ENCODE measurements around the gene ARHGAP28.
"Not testable (repeated sequence)": the region's sequence is repeated elsewhere in the genome, so short reads cannot be mapped to it uniquely, and the experiment has no call there.

ARHGAP28 gene

GRCh38 chr18:6938003-6938402 lies 208.5 kb downstream of the ARHGAP28 start:
- no peak for DNase-seq

- DNase-seq, result not testable (repeated sequence)
Measured at GRCh38 chr18:6938403-6938802, 208.9 kb downstream of the ARHGAP28 start.

GRCh38 chr18:6939972-6940371 lies 210.5 kb downstream of the ARHGAP28 start:
- DNase-seq, result no peak

DNA sequence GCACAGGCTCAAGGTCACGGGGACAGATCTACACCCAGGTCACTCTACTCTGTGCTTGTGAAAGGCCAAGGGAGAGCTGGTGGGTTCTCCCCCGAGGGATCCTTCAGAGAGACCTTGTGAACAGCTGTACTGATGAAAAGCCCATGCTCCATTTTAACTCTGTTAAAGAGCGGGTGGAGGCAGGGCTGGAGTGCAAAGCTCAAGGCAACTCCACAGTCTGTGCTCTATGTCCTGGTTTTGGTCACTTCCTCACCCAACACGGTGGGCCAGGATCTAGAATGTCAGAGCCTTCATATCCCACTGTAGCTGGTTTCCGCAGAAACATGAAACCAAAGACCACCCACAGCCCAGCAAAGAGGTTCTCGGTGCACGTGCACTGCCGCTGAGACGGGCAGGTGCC lies 210.9 kb downstream of the ARHGAP28 start:
- no peak for DNase-seq

GRCh38 chr18:6941996-6942395 lies 212.5 kb downstream of the ARHGAP28 start:
- no peak for DNase-seq

DNA sequence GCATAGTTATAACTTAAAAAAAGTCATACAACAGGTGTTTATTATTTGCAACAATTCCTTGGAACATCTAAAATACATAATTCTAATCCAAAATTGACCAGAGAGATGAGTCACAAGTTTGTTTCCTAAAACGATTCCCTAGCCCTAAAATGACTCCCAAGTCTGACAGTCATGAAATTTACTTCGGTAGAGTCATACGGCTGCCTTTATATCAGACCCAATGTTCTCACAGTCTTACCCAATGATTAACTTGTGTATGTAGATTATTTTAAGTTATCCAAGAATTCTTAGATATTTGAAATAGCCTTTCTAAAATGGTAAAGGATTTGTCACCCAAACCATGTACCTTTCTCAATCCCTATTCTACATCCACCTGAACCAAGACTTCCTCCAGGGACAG lies 213.2 kb downstream of the ARHGAP28 start:
- DNase-seq, result no peak

- no peak for DNase-seq
Measured at GRCh38 chr18:6943143-6943542, 213.6 kb downstream of the ARHGAP28 start.

GRCh38 chr18:6947338-6948030 lies 218.0 kb downstream of the ARHGAP28 start:
- no peak for DNase-seq

GRCh38 chr18:6948281-6949055 lies 219.0 kb downstream of the ARHGAP28 start:
- DNase-seq, result no peak

DNA sequence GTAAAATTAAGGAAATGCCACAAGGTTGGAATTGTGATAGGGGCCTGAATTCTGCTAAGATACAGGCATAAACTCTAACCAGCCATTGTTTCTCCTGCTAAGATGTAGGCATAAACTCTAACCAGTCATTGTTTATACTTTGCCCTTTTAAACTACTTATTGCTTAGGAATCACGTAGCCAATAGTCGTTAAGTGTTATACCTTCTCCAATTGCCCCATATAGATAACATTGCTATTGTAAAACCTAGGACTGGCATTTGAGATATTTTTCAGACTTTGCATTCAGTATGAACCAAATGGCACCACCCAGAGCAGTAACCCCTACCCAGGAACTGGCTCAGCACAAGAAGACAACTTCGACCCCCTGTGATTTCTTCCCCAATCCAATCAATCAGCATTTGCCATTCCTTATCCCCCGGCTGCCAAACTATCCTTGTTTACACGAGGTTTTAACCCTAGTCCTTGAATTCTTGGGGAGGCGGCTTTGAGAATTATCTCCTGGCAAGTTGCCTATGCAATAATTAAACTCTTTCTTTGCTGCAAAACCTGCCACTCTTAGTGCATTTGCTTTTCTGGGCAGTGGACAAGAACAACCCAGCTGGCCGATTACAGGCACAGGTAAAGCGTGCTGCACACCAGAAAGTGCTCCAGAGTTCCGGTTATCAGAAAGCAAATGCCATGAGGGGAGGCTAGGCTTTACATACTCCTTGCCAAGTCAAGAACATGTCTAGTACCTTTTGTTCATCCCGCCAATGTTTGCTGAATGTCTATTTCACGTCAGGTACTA lies 220.5 kb downstream of the ARHGAP28 start:
- DNase-seq, result no peak

GRCh38 chr18:6950641-6951040 lies 221.1 kb downstream of the ARHGAP28 start:
- no peak for DNase-seq

GRCh38 chr18:6951336-6952090 lies 222.0 kb downstream of the ARHGAP28 start:
- DNase-seq, result no peak

- no peak for DNase-seq
Measured at GRCh38 chr18:6954501-6954900, 225.0 kb downstream of the ARHGAP28 start.

- no peak for DNase-seq
Measured at GRCh38 chr18:6955304-6955703, 225.8 kb downstream of the ARHGAP28 start.

GRCh38 chr18:6956495-6956894 lies 227.0 kb downstream of the ARHGAP28 start:
- no peak for DNase-seq

DNA sequence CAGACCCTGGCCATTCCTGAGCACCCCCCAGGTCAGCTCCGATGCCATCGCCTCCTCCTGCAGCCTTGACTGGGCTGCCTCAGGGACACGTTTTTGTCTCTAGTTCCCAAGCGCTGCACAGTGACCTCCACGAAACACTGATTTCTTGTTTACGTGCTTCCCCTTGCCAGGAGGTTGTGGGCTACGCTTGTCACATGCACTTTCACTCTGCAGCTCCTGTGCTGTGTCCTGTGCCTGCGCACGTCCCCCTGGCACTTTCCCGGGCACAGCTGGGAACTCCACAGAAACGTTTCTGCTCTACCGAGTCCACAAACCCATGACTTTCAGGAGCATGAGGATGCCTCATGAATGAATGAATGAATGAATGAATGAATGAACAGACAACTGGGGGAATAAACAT lies 227.5 kb downstream of the ARHGAP28 start:
- DNase-seq, result no peak

GRCh38 chr18:6959110-6959509 lies 229.6 kb downstream of the ARHGAP28 start:
- DNase-seq, result no peak

DNA sequence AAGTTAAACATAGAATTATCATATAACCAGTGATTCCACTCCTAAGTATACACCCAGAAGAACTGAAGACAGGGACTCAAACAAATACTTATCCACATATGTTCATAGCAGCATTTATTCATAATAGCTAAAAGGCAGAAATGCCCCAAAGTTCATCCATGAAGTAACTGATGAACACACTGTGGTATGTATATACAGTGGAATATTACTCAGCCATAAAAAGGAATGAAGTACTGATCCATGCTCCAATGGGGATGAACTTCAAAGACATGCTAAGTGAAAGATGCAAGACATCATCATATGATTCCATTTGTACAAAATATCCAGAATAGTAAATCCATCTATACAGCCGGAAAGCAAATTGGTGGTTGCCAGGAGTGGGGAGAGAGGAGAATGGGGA lies 230.6 kb downstream of the ARHGAP28 start:
- DNase-seq, result no peak

GRCh38 chr18:6960656-6961055 lies 231.1 kb downstream of the ARHGAP28 start:
- no peak for DNase-seq

GRCh38 chr18:6961331-6961730 lies 231.8 kb downstream of the ARHGAP28 start:
- no peak for DNase-seq

DNA sequence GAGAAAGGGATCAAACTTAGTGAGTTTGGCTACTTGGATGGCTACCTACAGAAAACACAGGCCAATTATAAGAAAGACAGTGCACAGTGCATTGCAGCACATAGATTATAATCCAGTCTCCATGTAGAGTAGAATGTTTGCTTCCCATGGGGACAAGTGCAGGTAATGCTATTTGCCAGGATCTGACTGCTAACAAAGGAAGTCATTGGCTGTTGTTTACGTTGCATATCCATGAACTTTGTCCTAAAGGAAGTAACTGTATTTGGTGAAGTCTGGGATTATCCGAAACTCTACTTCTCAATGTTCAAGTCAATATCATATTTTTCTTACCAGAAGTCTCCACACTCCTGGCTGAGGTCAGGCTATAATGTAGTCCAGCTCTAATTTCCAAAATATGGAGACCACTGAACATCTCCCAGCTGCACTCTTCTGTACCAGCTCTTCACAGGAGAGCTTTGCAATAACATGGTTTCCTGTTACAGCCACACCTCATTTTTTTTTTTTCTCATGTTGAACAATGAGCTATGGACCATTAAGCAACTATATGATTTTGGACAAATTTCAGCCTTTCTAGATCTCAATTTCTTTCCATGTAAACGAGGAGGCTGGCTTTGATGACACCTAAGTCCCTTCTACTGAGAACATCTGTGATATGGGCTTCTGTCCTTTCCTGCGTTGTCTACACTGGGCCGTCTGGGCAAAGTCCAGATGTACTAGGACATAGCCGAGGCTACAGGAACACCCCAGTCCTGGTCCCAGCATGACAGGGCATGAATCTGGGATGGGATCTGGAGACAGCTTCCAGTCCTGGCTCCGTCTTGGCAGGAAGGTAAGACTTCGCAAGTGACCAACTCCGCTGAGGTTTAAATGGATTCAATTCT lies 233.3 kb downstream of the ARHGAP28 start:
- DNase-seq, result no peak
